CD4-positive, alpha-beta T cell (primary cell): ENCODE data around the gene PPCS. TPM values are rescaled to one million over a fixed set of nuclear protein-coding genes. Genes with fewer than 3 reads are reported as not detected.

Experiments used
- ATAC-seq: fragments of 200-7000 bp; cut with Tn5 transposase; one replicate; pipeline ENCODE4 v1.10.0; 2022; ENCODE audit warnings: mild to moderate bottlenecking; ENCODE audit not compliant: poor library complexity
- CTCF ChIA-PET: fragments of 350-600 bp; sonication (Branson Sonifier 250); formaldehyde crosslinking; loops from one replicate; lab custom pipeline; 2021; ENCODE audit warnings: antibody characterized with exemption, inconsistent platforms; lab: Charles Lee
- POLR2A ChIA-PET: fragments of 350-600 bp; sonication (Branson Sonifier 250); formaldehyde crosslinking; loops from one replicate; lab custom pipeline; 2021; ENCODE audit warnings: antibody characterized with exemption, inconsistent platforms; lab: Charles Lee
- DNase-seq, 14 experiments: peaks; one replicate each; pipeline ENCODE4 v3.0.0-alpha.2; 2013 to 2020; ENCODE audit warnings: mixed read lengths in 2 of 14
- H3K27ac ChIP-seq, 2 donors: one replicate each; pipeline versions ENCODE4 v1.5.1 to v1.7.0; 2013; ENCODE audit warnings: low read length in 2 of 2, low read depth in 1 of 2, mild to moderate bottlenecking in 1 of 2
- H3K27me3 ChIP-seq, 2 experiments: 1 replicate in 1 of 2; 2 replicates in 1 of 2; pipeline versions ENCODE4 v1.6.1 to v1.7.0; 2013; ENCODE audit warnings: low read length in 2 of 2, control low read depth in 1 of 2, mild to moderate bottlenecking in 1 of 2, moderate library complexity in 1 of 2; ENCODE audit not compliant: insufficient read depth in 2 of 2, control insufficient read depth in 1 of 2
- H3K36me3 ChIP-seq: one replicate; pipeline ENCODE4 v1.6.1; 2013; ENCODE audit warnings: low read length, control low read depth; ENCODE audit not compliant: insufficient read depth
- H3K4me1 ChIP-seq: one replicate; pipeline ENCODE4 v1.6.1; 2013; ENCODE audit warnings: low read length, control low read depth; ENCODE audit not compliant: insufficient read depth
- H3K4me3 ChIP-seq: one replicate; pipeline ENCODE4 v1.5.1; 2013; ENCODE audit warnings: mild to moderate bottlenecking, low read length, moderate library complexity
- H3K9me3 ChIP-seq, 2 experiments: 1 replicate in 1 of 2; 2 replicates in 1 of 2; pipeline versions ENCODE4 v1.6.1 to v1.7.0; 2013; ENCODE audit warnings: low read length in 2 of 2, mild to moderate bottlenecking in 2 of 2, control low read depth in 1 of 2, moderate library complexity in 1 of 2; ENCODE audit not compliant: control insufficient read depth in 1 of 2, insufficient read depth in 1 of 2
- H3K27ac Mint-ChIP-seq: one replicate; pipeline ENCODE4 v1.8.0; 2020; ENCODE audit warnings: mixed read lengths
- H3K27me3 Mint-ChIP-seq: one replicate; pipeline ENCODE4 v1.8.0; 2021; ENCODE audit warnings: mixed read lengths
- H3K36me3 Mint-ChIP-seq: one replicate; pipeline ENCODE4 v1.8.0; 2021; ENCODE audit warnings: low read depth, mixed read lengths
- H3K4me1 Mint-ChIP-seq: one replicate; pipeline ENCODE4 v1.8.0; 2021; ENCODE audit warnings: low read depth, mixed read lengths
- H3K4me3 Mint-ChIP-seq: one replicate; pipeline ENCODE4 v1.8.0; 2020; ENCODE audit warnings: mild to moderate bottlenecking, mixed read lengths
- H3K9me3 Mint-ChIP-seq: one replicate; pipeline ENCODE4 v1.8.0; 2020; ENCODE audit warnings: mixed read lengths
- intact Hi-C, 2 experiments: fragments of 100-400 bp; cut with DNase I in 1 of 2; cut with micrococcal nuclease in 1 of 2; formaldehyde crosslinking; loops; one replicate each; pipeline versions ENCODE4 v1.15.1 to v1.9.0; 2023 to 2025; cut with DNase I, micrococcal nuclease
- total RNA-seq, 174 experiments: library from RNA in 2 of 174; stranded (reverse) in 2 of 174; gene quantifications; one replicate each; pipeline ENCODE4 v1.2.3 and lab custom pipeline; 2021 to 2026
- TF ChIP-seq, protein P1 (sequence below): fragments of 200-600 bp; IDR thresholded peaks from one replicate; pipeline ENCODE4 v1.8.0; 2022; ENCODE audit warnings: antibody characterized with exemption, mild to moderate bottlenecking

Gene PPCS
- total RNA-seq, 2 experiments from 2014 or later: 39.7 to 40.4 TPM

GRCh38 chr1:42424201-42424600 is 32.1 kb upstream of the PPCS start:
- H3K27me3 ChIP-seq: no peaks in the 10 kb centered on the region
- no peaks in the 10 kb centered on the region for H3K9me3 Mint-ChIP-seq
- ChIA-PET POLR2A (no interaction called here), CTCF (no interaction called here)
- no peaks in the 10 kb centered on the region for H3K4me1 Mint-ChIP-seq
- no peaks in the 10 kb centered on the region for H3K36me3 ChIP-seq
- H3K4me1 ChIP-seq: no peaks in the 10 kb centered on the region
- no peaks in the 10 kb centered on the region for H3K36me3 Mint-ChIP-seq
- ATAC-seq (no peak), DNase-seq (no peak)
- TF ChIP-seq, protein P1, sequence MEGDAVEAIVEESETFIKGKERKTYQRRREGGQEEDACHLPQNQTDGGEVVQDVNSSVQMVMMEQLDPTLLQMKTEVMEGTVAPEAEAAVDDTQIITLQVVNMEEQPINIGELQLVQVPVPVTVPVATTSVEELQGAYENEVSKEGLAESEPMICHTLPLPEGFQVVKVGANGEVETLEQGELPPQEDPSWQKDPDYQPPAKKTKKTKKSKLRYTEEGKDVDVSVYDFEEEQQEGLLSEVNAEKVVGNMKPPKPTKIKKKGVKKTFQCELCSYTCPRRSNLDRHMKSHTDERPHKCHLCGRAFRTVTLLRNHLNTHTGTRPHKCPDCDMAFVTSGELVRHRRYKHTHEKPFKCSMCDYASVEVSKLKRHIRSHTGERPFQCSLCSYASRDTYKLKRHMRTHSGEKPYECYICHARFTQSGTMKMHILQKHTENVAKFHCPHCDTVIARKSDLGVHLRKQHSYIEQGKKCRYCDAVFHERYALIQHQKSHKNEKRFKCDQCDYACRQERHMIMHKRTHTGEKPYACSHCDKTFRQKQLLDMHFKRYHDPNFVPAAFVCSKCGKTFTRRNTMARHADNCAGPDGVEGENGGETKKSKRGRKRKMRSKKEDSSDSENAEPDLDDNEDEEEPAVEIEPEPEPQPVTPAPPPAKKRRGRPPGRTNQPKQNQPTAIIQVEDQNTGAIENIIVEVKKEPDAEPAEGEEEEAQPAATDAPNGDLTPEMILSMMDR: no peak
- intact Hi-C loops: no loop called here
- H3K9me3 ChIP-seq: no peaks in the 10 kb centered on the region
- no peak overlapping the region for H3K4me3 ChIP-seq
- H3K4me3 Mint-ChIP-seq: no peak overlapping the region
- H3K27me3 Mint-ChIP-seq: peaks cover 4% of the 10 kb centered on the region
- H3K27ac Mint-ChIP-seq: no peak overlapping the region
- no peak overlapping the region for H3K27ac ChIP-seq

GRCh38 chr1:42427240-42427639 is 29.1 kb upstream of the PPCS start:
- ChIA-PET POLR2A (no interaction called here), CTCF (no interaction called here)
- Mint-ChIP-seq H3K4me1 (no peaks in the 10 kb centered on the region), H3K27ac (no peak overlapping the region), H3K9me3 (no peaks in the 10 kb centered on the region), H3K27me3 (no peaks in the 10 kb centered on the region), H3K36me3 (no peaks in the 10 kb centered on the region), H3K4me3 (no peak overlapping the region)
- no peaks in the 10 kb centered on the region for H3K27me3 ChIP-seq
- H3K9me3 ChIP-seq: no peaks in the 10 kb centered on the region
- TF ChIP-seq, protein P1: no peak
- no peak for DNase-seq
- no peaks in the 10 kb centered on the region for H3K4me1 ChIP-seq
- no peaks in the 10 kb centered on the region for H3K36me3 ChIP-seq
- no peak for ATAC-seq
- H3K27ac ChIP-seq: no peak overlapping the region
- intact Hi-C loops: no loop called here
- H3K4me3 ChIP-seq: no peak overlapping the region

DNA sequence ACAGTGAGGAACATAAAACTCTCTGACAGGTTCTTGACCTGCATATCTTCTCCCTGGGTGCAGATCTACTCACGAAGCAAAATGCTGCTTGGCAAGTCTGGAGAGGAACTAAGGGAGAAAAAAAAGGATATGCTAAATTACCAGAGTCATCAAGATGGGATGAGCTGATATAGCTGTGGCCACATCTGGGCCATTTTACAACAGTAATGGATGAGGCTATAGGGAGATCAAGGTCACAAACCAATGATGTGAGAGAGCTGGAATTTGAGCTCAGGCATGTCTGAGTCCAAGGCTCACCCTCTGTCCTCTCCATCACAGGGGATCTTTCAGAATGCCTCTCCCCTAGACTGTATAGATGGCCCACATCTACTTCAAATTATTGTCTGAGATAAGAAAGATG is 26.7 kb upstream of the PPCS start:
- intact Hi-C loops: no loop called here
- no peaks in the 10 kb centered on the region for H3K4me1 Mint-ChIP-seq
- H3K9me3 ChIP-seq: no peaks in the 10 kb centered on the region
- no peak for DNase-seq
- H3K4me3 Mint-ChIP-seq: no peak overlapping the region
- H3K27ac Mint-ChIP-seq: no peak overlapping the region
- H3K4me3 ChIP-seq: no peak overlapping the region
- no peaks in the 10 kb centered on the region for H3K27me3 ChIP-seq
- TF ChIP-seq, protein P1: no peak
- no peak overlapping the region for H3K27ac ChIP-seq
- no peaks in the 10 kb centered on the region for H3K36me3 Mint-ChIP-seq
- no peaks in the 10 kb centered on the region for H3K4me1 ChIP-seq
- POLR2A ChIA-PET: no interaction called here
- CTCF ChIA-PET: no interaction called here
- ATAC-seq: no peak
- no peaks in the 10 kb centered on the region for H3K27me3 Mint-ChIP-seq
- H3K9me3 Mint-ChIP-seq: no peaks in the 10 kb centered on the region
- H3K36me3 ChIP-seq: no peaks in the 10 kb centered on the region
